Left cardiac atrium (tissue), 4 donors: ENCODE data around the gene MANF. TPM values are rescaled to one million over a fixed set of nuclear protein-coding genes. Genes with fewer than 3 reads are reported as not detected.
A peak's percentile ranks its signal among the peaks of the same experiment; 100 is the strongest.

Experiments used
- ATAC-seq, 2 donors: fragments of 200-7000 bp; cut with Tn5 transposase; one replicate each; pipeline ENCODE4 v1.9.1; 2020; ENCODE audit warnings: mild to moderate bottlenecking in 2 of 2, moderate library complexity in 2 of 2
- DNase-seq: peaks from one replicate; pipeline ENCODE4 v3.0.0-alpha.2; 2020
- intact Hi-C, 2 donors: fragments of 100-400 bp; cut with DNase I; formaldehyde crosslinking; loops; one replicate each; pipeline versions ENCODE4 v1.14.1 to v1.15.1; 2022 to 2023
- total RNA-seq, 2 donors: library from RNA; stranded (reverse); fragmentation: NEBNext Ultra II Directional; extraction: Animal tissue kit (Norgen Biotek cat#: 25700); gene quantifications; one replicate each; pipeline ENCODE4 v1.2.1, GENCODE V29; 2021
- donor health status: DM: no; HTN: yes; CAD: no.
- donor health status: DM: no; HTN: yes; CAD: no; lungs with severe emphysema.
- donor health status: DM: yes; HTN: yes; CAD: no.
- donor health status: Dilated cardiomyopathy.

MANF gene
- total RNA-seq, 2 donors from 2014 or later, result 59.2 to 97.0 TPM

DNA sequence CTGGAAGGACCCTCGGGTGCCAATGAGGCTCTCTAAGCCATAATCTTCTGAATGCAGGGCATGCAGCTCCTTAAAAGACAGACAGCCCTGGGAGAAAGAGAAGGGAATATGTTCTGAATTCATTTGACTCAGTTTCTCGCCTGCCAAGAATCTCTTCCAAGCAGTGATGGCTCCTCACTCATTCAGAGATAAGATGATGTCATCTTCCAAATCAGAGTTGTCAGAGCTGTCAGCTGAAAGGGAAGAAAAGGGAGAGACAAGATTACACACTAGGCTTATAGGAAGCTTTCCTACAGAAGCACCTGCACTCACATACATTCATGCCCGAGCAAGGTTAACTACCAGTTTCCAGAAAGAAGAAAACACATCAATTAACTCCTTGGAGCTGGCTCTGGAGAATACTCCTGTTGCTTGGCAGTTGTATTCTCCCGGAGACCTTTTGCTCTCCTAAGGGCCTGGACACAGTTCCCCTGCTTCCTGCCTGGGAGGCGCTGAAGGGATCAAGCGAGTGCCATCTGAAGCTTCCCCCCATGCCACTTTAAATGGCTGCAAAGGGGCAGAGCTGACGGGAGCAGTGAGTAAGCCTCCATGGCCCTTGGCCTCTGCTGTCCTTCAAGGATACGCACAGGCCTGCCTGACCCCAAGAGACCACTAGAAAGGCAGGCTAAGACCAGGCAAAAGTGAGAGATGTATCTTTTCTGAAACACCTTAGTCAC is 13.7 kb downstream of the MANF start:
- DNase-seq, result no peak
- intact Hi-C loops, result no loop called here
- peak; percentile 41 to 43 for ATAC-seq

- intact Hi-C loops, result no loop called here
- DNase-seq, result no peak
- peak in 1 of 2 donors; percentile 7 for ATAC-seq
Measured at GRCh38 chr3:51400166-51400565, 15.1 kb downstream of the MANF start.

GRCh38 chr3:51401735-51402134 is 16.6 kb downstream of the MANF start:
- ATAC-seq (peak in 1 of 2 donors; percentile 19), DNase-seq (no peak)
- intact Hi-C loops, result no loop called here

DNA sequence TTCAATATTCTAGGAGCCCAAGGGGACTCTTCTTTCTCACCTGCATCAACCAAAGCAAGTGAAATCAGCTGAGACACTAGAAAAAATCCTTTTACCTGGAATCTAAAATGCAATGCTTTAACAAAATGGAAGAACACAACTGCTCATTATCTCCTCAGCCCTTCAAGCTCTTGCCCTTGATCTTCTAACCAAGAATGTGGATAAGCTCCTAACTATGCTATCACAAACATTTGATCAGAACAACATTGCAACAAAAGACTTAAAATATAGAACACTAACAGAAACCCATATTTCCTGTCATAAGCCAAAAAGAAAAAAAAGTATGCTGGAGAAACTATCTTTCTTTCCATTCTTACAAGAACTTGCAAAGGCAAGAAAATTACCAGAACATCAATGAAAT is 18.6 kb downstream of the MANF start:
- intact Hi-C loops, result no loop called here
- ATAC-seq, result no peak

DNA sequence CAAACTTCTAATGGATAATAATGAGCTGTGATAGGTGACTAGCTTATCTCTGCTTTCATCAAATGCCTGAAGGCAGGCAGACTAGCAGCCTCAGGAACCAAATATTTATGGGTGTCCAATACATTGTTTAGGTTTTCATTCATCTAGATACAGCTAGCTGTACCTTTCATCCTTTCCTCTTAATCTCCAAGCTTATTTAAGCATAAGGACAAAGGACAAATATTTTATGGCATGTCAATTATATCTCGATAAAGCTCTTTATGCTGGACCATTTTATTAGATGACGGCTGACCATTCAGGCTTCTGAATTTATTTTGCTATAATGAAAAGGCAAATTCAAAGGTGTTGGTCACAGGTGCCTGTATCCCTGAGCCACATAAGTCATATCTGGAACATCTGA is 22.9 kb downstream of the MANF start:
- DNase-seq, result no peak
- intact Hi-C loops, result no loop called here
- ATAC-seq, result no peak

More for the DNA sequence above, 18.6 kb downstream of the MANF start:
- DNase-seq, result no peak

- no peak for ATAC-seq
- intact Hi-C loops, result no loop called here
- DNase-seq, result no peak
Measured at GRCh38 chr3:51408813-51409212, 23.7 kb downstream of the MANF start.

DNA sequence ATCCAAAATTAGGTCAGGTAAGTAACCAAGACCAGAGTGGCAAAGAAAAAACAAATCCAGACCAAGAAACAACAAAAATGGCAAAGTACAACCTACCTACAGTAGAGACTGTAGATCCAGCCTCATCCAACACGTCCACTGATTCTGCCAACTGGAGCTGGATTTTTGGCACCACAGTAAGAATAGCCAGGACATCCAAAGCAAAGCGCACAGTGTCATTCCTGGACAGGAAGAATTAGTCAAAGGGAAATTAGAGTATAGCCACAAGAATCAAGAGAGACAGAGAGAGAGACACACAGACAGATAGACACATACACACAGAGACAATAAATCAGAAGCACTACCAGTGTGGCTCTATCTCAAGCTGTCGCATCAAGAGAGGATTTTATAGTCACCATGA is 37.1 kb downstream of the MANF start:
- DNase-seq (no peak), ATAC-seq (no peak)

GRCh38 chr3:51426921-51427320 is 41.8 kb downstream of the MANF start:
- DNase-seq (no peak), ATAC-seq (no peak)
- intact Hi-C loops, result no loop called here

More for the DNA sequence above, 37.1 kb downstream of the MANF start:
- intact Hi-C loops, result no loop called here

DNA sequence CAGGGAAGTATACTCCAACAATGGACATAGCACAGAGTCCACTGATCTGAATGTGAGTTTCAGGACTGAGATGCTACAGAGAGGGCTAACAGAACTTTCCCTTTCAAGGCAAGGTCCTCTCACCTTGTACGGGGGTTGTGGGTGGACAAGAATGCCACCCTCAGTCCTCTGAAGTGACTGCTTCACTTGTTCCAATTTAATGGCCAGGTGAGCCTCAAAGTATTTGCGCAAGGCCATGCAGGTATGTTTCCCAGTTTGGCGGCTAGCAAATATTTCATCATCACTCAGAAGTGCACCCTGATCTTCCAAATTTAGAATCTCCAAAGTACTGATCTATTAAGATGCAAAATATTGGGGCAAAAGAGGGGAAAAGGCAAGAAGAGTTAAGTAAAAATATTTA is 44.0 kb downstream of the MANF start:
- intact Hi-C loops, result no loop called here
- DNase-seq (no peak), ATAC-seq (no peak)

GRCh38 chr3:51434110-51434509 is 49.0 kb downstream of the MANF start:
- DNase-seq (no peak), ATAC-seq (no peak)
- intact Hi-C loops, result loop anchor here in 1 of 2 donors (5.0 kb wide), 1 partner anchor 817 kb away; the partner anchor contains the start of gene MAPKAPK3

DNA sequence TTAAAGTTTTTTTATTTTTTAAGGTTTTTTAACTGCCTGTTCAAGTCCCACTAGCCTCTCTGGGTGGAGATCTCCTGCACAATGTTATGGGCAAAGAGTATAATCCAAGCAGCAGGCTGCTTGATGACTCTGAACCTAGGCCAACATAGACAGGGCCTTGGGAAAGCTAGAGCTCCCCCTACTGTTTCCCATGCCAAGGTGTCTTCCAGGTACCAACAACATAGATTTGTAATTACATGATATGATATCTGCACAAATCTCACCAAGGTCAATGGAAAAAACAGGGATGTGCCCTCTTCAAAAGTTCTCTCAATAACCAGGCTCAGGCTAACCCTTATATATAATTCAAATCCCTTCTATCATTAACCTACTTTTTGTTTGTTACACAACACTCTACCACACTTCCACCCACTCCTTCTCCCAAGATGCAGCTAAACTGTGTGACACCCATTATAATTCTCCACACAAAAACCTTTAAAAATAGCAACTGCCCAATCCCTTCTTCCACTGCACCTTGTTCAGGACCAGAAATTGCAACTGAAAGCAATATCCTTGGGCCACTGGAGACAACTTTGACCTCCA is 49.7 kb downstream of the MANF start:
- no peak for DNase-seq
- peak; percentile 82 for ATAC-seq
- intact Hi-C loops, result loop anchor here in 1 of 2 donors (5.0 kb wide), 1 partner anchor 818 kb away; the partner anchor contains the start of gene MAPKAPK3

GRCh38 chr3:51436998-51437639 is 52.0 kb downstream of the MANF start:
- DNase-seq (no peak), ATAC-seq (no peak)
- intact Hi-C loops, result no loop called here

Other genes with a start within 250 kb of the MANF start
- 10 to 100 TPM; 12.9 to 18.6 TPM for gene RBM15B, start 6.0 kb downstream of the MANF start, total RNA-seq
- 10 to 100 TPM; 14.3 to 16.4 TPM for gene DCAF1, start 114.7 kb downstream of the MANF start, total RNA-seq
- gene RAD54L2, start 153.4 kb downstream of the MANF start, total RNA-seq, result 10 to 100 TPM in 1 of 2 donors, 1 to 10 TPM in 1; 9.1 to 15.0 TPM